HG02642 (cell line): Measurements from ENCODE around the gene GNG5.
A peak's percentile ranks its signal among the peaks of the same experiment; 100 is the strongest.
"Not testable (repeated sequence)": the region's sequence is repeated elsewhere in the genome, so short reads cannot be mapped to it uniquely, and the experiment has no call there.

Experiments
- ATAC-seq: cut with Tn5 transposase; IDR thresholded peaks from one replicate; pipeline ENCODE4 v1.9.1; 2021; ENCODE audit warnings: mild to moderate bottlenecking; ENCODE audit not compliant: unreplicated experiment, poor library complexity

GNG5 gene

DNA sequence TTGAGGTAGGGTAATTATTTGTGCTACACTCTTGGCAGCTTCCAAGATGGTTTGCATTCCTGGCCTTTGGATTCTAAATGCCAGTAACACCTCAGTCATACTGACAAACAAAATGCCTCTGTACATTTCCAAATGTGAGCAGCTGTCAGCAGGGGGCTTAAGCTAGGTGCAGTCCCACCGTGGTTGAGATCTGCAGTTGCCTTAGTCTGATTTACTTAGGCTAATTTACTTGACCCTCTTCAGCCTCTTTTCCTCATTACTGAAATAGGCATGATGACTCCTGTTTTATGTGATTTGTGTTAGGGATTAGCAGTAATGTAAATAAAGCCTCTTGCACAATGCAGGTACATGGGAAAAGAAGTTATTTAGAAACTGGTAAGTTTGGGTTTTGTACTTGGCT, 13.7 kb downstream of the GNG5 start:
- no peak for ATAC-seq

- no peak for ATAC-seq
Measured at GRCh38 chr1:84489766-84490165, 16.6 kb downstream of the GNG5 start.

- ATAC-seq, result no peak
Measured at GRCh38 chr1:84488107-84488506, 18.3 kb downstream of the GNG5 start.

- no peak for ATAC-seq
Measured at GRCh38 chr1:84481317-84481716, 25.1 kb downstream of the GNG5 start.

GRCh38 chr1:84480650-84481049, 25.7 kb downstream of the GNG5 start:
- ATAC-seq, result peak; percentile 28

DNA sequence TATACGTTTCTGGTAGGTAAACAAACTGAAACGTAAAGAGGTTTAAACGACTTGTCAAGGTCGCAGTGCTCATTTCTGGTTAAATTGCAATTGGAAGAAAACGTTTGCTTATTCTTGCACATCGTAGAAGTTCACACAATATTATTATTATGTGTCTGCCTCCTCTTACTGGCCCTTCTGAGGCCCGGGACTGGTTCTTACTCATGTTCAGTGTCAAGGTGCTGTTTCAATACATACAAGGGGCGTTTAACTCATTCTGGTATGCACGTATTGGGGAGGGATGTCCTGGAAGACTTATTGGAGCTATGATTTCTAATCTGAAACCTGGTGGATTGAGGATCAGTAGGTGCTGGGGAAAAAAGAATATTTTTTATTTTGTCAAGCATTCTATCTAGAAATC, 26.4 kb downstream of the GNG5 start:
- no peak for ATAC-seq

- ATAC-seq, result peak; percentile 99
Measured at GRCh38 chr1:84478876-84479868, 27.2 kb downstream of the GNG5 start, which contains the start of gene RPF1. Gene RPF1 (plus strand): TSS chr1:84479266. CDS start chr1:84479282, 16 bp downstream.

- no peak for ATAC-seq
Measured at GRCh38 chr1:84476225-84476624, 30.2 kb downstream of the GNG5 start.

DNA sequence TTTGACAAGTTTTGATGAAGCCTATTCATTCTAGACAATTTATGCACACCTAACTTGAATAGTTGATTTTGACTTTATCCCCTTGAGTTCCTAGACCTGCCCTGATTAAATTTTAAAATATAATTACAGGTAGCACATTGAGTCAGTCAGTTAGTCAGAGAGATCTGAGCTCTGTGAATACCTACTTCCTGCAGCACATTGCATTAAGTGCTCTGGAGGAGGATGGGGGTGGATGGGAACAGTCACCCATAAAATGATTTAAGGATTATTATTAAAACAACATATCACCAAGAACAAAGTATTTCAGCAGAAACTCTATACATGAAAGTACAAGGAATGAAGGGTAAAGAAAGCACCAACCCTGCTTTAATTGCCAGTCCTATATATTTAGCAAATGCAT, 39.1 kb downstream of the GNG5 start:
- no peak for ATAC-seq

GRCh38 chr1:84462118-84462517, 44.3 kb downstream of the GNG5 start:
- no peak for ATAC-seq

DNA sequence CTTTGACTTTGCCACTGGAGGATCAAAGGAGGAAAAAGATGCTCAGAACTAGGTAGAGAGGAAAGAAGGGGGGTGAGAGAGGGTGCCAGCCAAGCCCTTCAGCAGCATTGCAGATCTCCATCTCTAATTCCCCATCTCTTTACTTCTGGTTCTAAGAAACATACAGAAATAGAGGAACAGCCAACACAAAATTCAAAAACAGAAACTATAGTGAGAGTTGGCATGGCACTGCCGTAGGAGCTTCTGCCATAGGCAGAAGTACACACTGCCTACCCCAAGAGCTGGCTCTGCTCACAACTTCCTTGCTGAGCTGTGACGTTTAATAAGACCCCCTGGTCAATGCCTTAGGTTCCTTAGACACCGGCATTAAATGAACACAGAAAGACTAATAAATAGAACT, 53.9 kb downstream of the GNG5 start:
- no peak for ATAC-seq

- ATAC-seq, result no peak
Measured at GRCh38 chr1:84450910-84451309, 55.5 kb downstream of the GNG5 start.

DNA sequence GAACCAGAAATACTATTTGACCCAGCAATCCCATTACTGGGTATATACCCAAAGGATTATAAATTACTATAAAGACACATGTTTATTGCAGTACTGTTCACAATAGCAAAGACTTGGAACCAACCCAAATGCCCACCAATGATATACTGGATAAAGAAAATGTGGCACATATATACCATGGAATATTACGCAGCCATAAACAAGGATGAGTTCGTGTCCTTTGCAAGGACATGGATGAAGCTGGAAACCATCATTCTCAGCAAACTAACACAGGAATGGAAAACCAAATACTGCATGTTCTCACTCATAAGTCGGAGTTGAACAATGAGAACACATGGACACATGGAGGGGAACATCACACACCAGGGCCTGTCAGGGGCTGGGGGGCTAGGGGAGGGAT, 57.7 kb downstream of the GNG5 start:
- ATAC-seq, result not testable (repeated sequence)
